Left ventricle myocardium inferior (tissue), 1 donor: ENCODE measurements around the gene CFAP157. TPM values are rescaled to one million over a fixed set of nuclear protein-coding genes. Genes with fewer than 3 reads are reported as not detected.

Experiments
- DNase-seq: peaks from one replicate; pipeline ENCODE4 v3.0.0-alpha.2; 2020
- H3K27ac ChIP-seq: fragments of 200-600 bp; replicated peaks from 2 replicates; pipeline ENCODE4 v1.8.0; 2021
- H3K27me3 ChIP-seq: fragments of 200-600 bp; 2 replicates; pipeline ENCODE4 v1.8.0; 2021; ENCODE audit warnings: low read depth
- H3K36me3 ChIP-seq: fragments of 200-600 bp; 2 replicates; pipeline ENCODE4 v1.8.0; 2021
- H3K4me1 ChIP-seq: fragments of 200-600 bp; 2 replicates; pipeline ENCODE4 v1.8.0; 2021
- H3K4me3 ChIP-seq: fragments of 200-600 bp; 2 replicates; pipeline ENCODE4 v1.8.0; 2021; ENCODE audit warnings: mild to moderate bottlenecking, moderate library complexity
- H3K9me3 ChIP-seq: fragments of 200-600 bp; replicated peaks from 2 replicates; pipeline ENCODE4 v1.8.0; 2021
- intact Hi-C: fragments of 100-400 bp; cut with micrococcal nuclease; formaldehyde crosslinking; loops from one replicate; pipeline ENCODE4 v1.11.0; 2022
- total RNA-seq: library from RNA; stranded (reverse); fragmentation: NEBNext Ultra II Directional; extraction: Animal tissue kit (Norgen Biotek cat#: 25700); gene quantifications from one replicate; pipeline ENCODE4 v1.2.1, GENCODE V29; 2021
- TF ChIP-seq, protein P1 (sequence below): fragments of 200-600 bp; IDR thresholded peaks from 2 replicates; pipeline ENCODE4 v1.8.0; 2021; ENCODE audit warnings: antibody characterized with exemption, mild to moderate bottlenecking, borderline replicate concordance
- donor health status: DM: no; HTN: yes; CAD: no; lungs with severe emphysema.

CFAP157 gene
- total RNA-seq, 1 donor from 2014 or later = not detected

DNA sequence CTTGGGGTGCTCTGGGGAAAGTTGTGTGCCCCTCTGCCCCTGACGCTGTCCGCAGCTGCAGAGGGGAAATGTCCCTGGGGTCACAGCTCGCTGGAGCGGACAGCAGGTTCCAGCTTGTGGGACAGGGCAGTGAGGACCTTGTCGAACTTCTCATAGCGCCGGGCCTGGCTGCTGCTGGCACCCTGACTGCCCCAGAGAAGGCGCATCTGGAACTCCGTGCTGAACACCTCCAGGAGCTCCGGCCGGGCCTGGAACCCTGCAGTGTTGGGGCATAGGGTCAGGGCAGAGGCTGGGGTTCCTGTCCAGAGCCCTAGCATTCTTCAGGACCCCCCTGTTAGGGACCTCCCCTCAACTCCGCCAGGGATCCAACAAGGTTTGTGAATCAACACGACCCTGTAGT is 31.9 kb downstream of the CFAP157 start:
- peaks cover 67% of the 10 kb centered on the region for H3K4me1 ChIP-seq
- H3K4me3 ChIP-seq = no peak overlapping the region
- no peak for DNase-seq
- peaks cover 45% of the 10 kb centered on the region for H3K36me3 ChIP-seq
- intact Hi-C loops = loop anchor here (5.0 kb wide), 1 partner anchor 44 kb away; no protein-coding TSS in a partner anchor
- H3K27me3 ChIP-seq = no peaks in the 10 kb centered on the region
- H3K9me3 ChIP-seq = no peaks in the 10 kb centered on the region
- TF ChIP-seq, protein P1, sequence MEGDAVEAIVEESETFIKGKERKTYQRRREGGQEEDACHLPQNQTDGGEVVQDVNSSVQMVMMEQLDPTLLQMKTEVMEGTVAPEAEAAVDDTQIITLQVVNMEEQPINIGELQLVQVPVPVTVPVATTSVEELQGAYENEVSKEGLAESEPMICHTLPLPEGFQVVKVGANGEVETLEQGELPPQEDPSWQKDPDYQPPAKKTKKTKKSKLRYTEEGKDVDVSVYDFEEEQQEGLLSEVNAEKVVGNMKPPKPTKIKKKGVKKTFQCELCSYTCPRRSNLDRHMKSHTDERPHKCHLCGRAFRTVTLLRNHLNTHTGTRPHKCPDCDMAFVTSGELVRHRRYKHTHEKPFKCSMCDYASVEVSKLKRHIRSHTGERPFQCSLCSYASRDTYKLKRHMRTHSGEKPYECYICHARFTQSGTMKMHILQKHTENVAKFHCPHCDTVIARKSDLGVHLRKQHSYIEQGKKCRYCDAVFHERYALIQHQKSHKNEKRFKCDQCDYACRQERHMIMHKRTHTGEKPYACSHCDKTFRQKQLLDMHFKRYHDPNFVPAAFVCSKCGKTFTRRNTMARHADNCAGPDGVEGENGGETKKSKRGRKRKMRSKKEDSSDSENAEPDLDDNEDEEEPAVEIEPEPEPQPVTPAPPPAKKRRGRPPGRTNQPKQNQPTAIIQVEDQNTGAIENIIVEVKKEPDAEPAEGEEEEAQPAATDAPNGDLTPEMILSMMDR = no peak
- no peak overlapping the region for H3K27ac ChIP-seq

DNA sequence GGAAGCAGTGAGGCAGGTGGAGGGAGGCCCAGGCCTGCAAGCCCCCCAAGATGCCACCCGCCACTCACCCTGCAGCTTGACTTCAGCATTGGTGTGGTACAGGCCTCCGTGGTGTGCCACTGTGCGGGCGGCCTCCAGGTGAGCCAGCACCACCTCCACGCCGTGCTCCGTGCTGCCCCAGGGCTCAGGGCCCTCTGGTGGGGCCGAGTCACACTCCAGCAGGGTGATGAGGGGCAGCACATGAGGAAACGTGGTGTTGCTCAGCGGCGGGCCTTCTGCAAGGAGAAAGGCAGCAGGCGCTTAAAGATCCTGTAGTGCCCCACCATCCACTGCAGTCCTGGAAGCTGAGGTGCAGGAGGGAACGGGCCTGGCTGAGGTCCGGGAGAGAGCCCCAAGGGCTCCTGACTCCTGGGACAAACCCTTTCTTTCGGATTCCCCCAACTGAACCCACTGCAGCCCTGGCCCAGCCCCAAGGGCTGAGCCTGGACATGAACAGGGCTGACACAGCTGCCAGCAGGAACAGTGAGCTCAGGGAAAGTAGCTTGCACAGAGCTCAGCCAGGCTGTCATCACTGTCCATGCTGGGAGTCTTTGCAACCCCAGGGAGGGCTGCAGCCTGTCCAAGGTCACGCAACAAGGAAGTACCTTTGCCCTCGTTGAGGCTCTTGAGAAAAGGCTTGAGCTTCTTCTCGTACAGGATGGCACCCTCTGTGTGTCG is 33.0 kb downstream of the CFAP157 start:
- Histone ChIP-seq H3K36me3 (peaks cover 55% of the 10 kb centered on the region), H3K9me3 (no peaks in the 10 kb centered on the region), H3K27ac (peak overlapping the region; percentile 68), H3K4me1 (peaks cover 56% of the 10 kb centered on the region), H3K27me3 (no peaks in the 10 kb centered on the region), H3K4me3 (no peak overlapping the region)
- intact Hi-C loops = loop anchor here (5.0 kb wide), 1 partner anchor 43 kb away; no protein-coding TSS in a partner anchor
- TF ChIP-seq, protein P1 = no peak
- peak; percentile 55 for DNase-seq

DNA sequence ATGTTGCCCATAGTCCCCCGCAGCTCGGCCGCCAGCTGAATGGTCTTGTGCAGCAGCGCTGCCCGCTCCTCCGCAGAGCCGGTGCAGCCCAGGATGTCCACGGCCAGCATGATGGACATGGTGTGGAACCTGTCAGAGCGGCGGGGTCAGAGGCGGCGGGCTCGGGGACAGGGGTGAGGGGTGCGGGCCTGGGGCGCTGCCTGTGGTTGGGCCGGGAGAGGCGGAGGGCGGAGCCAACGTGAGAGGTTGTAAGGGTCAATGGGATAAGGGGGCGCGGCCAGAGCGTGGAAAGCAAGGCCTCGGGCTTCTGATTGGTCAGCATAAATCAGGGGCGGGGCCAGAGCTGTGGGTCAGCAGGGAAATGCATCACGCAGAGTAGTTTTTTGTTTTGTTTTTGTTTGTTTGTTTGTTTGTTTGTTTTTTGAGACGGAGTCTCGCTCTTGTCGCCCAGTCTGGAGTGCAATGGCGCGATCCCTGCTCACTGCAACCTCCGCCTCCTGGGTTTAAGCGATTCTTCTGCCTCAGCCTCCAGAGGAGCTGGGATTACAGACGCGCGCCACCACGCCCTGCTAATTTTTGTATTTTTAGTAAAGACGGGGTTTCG is 35.1 kb downstream of the CFAP157 start:
- H3K4me3 ChIP-seq = peak overlapping the region; percentile 64
- peak overlapping the region; percentile 68 for H3K27ac ChIP-seq
- no peaks in the 10 kb centered on the region for H3K27me3 ChIP-seq
- intact Hi-C loops = no loop called here
- peak; percentile 81 for DNase-seq
- TF ChIP-seq, protein P1 = no peak
- peaks cover 74% of the 10 kb centered on the region for H3K36me3 ChIP-seq
- no peaks in the 10 kb centered on the region for H3K9me3 ChIP-seq
- H3K4me1 ChIP-seq = peaks cover 39% of the 10 kb centered on the region

DNA sequence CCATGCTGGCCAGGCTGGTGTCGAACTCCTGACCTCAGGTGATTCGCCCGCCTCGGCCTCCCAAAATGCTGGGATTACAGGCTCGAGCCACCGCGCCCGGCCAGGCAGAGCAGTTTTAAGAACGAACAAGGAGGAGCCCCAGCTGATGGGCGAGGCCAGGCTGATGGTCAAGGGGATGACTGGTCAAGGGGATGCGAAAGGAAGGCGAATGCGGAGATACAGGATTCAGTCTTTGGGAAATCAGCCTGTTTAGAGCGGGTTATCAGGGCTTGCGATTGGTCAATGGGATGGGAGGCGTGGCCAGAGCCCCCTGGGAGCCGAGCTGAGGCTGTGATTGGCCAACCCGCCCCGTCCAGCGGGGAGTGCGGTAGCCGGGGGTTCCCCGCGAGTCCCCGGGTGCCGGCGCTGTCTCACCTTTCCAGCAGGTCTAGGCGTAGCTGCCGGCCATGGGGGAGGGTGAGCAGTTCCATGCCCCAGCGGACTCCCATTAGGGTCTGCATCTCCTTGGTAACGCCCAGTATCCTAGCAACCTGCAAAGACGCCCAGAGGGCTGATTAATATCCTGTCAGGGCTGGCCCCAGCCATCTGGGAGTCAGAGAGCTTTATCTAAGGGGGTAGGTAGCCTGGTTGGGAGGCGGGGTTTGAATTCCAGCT is 35.8 kb downstream of the CFAP157 start:
- Histone ChIP-seq H3K9me3 (no peaks in the 10 kb centered on the region), H3K27me3 (no peaks in the 10 kb centered on the region), H3K36me3 (peaks cover 81% of the 10 kb centered on the region), H3K27ac (peak overlapping the region; percentile 68), H3K4me1 (peaks cover 39% of the 10 kb centered on the region), H3K4me3 (peak overlapping the region; percentile 64)
- TF ChIP-seq, protein P1 = no peak
- DNase-seq = no peak
- intact Hi-C loops = no loop called here

DNA sequence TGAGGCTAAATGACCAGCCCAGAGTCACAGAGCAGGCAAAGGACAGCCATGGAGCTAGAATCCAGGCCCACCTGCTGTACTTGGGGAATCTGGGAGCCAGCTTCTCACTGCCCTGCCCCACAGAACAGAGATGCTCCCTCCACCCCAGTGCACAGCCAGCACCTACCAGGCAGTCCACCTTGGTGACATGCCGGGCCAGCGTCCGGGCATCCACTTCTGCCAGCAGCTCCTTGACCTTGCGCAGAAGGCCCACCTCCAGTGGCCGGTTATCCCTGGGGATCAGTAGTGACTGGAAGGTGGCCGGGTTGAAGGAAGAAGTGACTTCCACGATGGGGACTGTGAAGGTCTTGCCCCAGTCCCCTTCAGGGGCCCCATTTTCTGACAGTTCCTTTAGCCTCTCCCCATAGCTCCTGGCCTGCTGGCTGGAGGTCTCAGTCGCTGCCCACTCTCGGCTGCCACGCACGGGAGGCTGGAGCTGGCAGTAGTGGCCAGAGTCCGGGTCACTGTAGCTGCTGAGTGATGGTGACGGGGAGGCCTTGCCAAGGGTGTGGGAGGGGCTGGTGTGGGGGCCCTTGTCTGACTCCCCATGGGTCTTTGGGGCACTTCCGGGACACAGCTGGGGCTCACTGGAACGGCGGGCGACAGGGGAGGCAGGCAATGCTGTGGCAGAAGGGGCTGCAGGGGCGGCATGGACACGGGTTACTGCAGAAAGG is 37.8 kb downstream of the CFAP157 start:
- no peak for DNase-seq
- Histone ChIP-seq H3K9me3 (no peaks in the 10 kb centered on the region), H3K36me3 (peaks cover 84% of the 10 kb centered on the region), H3K27me3 (no peaks in the 10 kb centered on the region), H3K4me1 (peaks cover 46% of the 10 kb centered on the region), H3K4me3 (no peak overlapping the region), H3K27ac (no peak overlapping the region)
- intact Hi-C loops = no loop called here
- TF ChIP-seq, protein P1 = no peak
